Astrocyte (in vitro differentiated cells and primary cell): ENCODE measurements around the gene SSBP3.

Experiments used
- EZH2 ChIP-seq: IDR thresholded peaks from 2 replicates; pipeline ENCODE4 v1.6.1; 2012; ENCODE audit warnings: mild to moderate bottlenecking, low read length, inconsistent platforms; ENCODE audit not compliant: insufficient read depth
- TF ChIP-seq, protein P1 (sequence below): IDR thresholded peaks from 2 replicates; pipeline ENCODE4 v1.5.1; 2011; ENCODE audit warnings: low read depth, mild to moderate bottlenecking, inconsistent platforms, low read length, moderate library complexity; ENCODE audit not compliant: insufficient read depth

- TF ChIP-seq, protein P1, sequence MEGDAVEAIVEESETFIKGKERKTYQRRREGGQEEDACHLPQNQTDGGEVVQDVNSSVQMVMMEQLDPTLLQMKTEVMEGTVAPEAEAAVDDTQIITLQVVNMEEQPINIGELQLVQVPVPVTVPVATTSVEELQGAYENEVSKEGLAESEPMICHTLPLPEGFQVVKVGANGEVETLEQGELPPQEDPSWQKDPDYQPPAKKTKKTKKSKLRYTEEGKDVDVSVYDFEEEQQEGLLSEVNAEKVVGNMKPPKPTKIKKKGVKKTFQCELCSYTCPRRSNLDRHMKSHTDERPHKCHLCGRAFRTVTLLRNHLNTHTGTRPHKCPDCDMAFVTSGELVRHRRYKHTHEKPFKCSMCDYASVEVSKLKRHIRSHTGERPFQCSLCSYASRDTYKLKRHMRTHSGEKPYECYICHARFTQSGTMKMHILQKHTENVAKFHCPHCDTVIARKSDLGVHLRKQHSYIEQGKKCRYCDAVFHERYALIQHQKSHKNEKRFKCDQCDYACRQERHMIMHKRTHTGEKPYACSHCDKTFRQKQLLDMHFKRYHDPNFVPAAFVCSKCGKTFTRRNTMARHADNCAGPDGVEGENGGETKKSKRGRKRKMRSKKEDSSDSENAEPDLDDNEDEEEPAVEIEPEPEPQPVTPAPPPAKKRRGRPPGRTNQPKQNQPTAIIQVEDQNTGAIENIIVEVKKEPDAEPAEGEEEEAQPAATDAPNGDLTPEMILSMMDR = no peak
- TF ChIP-seq EZH2 = no peak
Measured at GRCh38 chr1:54188291-54188690, 217.9 kb downstream of the SSBP3 start.
